H1 (cell line): ENCODE measurements around the gene KHDRBS1. TPM values are rescaled to one million over a fixed set of nuclear protein-coding genes. Genes with fewer than 3 reads are reported as not detected.

Experiments
- CTCF ChIA-PET: fragments of 300-600 bp; sonication (Branson Sonifier 250); formaldehyde crosslinking; loops from one replicate; lab custom pipeline; 2021; ENCODE audit not compliant: partially characterized antibody; lab: Charles Lee
- POLR2A ChIA-PET: fragments of 300-600 bp; sonication (Branson Sonifier 250); formaldehyde crosslinking; loops from one replicate; lab custom pipeline; 2021; ENCODE audit warnings: inconsistent platforms; ENCODE audit not compliant: partially characterized antibody; lab: Charles Lee
- DNase-seq, 2 experiments: peaks; one replicate each; pipeline versions ENCODE4 v3.0.0 to v3.0.0-alpha.2; 2010 to 2022; ENCODE audit warnings: low spot score in 2 of 2, low read depth in 1 of 2, mixed read lengths in 1 of 2
- FAIRE-seq: peaks from 2 replicates; lab custom pipeline; 2011; peaks lifted over from hg19 to GRCh38; lab: Jason Lieb, UNC
- H2AFZ ChIP-seq: 2 replicates; pipeline ENCODE4 v1.8.1; 2012; ENCODE audit warnings: low read length, inconsistent platforms
- H2AK5ac ChIP-seq: 2 replicates; pipeline ENCODE4 v1.6.1; 2013; ENCODE audit warnings: low read depth, low read length
- H2BK120ac ChIP-seq: replicated peaks from 2 replicates; pipeline ENCODE3; 2013; ENCODE audit warnings: low read depth, low read length, inconsistent platforms
- H2BK12ac ChIP-seq: 2 replicates; pipeline ENCODE4 v1.6.1; 2013; ENCODE audit warnings: low read depth, low read length
- H2BK15ac ChIP-seq: 2 replicates; pipeline ENCODE4 v1.6.1; 2013; ENCODE audit warnings: low read length
- H2BK20ac ChIP-seq: 2 replicates; pipeline ENCODE4 v1.6.1; 2013; ENCODE audit warnings: low read length
- H2BK5ac ChIP-seq: 2 replicates; pipeline ENCODE4 v1.6.1; 2013; ENCODE audit warnings: low read depth, low read length
- H3K14ac ChIP-seq: 2 replicates; pipeline ENCODE4 v1.6.1; 2013; ENCODE audit warnings: inconsistent platforms; ENCODE audit not compliant: insufficient read length
- H3K18ac ChIP-seq: 2 replicates; pipeline ENCODE4 v1.6.1; 2013; ENCODE audit warnings: low read length; ENCODE audit errors: extremely low read depth
- H3K23ac ChIP-seq: 2 replicates; pipeline ENCODE4 v1.6.1; 2013; ENCODE audit warnings: inconsistent platforms; ENCODE audit not compliant: insufficient read length
- H3K23me2 ChIP-seq: 2 replicates; pipeline ENCODE4 v1.6.1; 2013; ENCODE audit warnings: low read depth, low read length
- H3K27ac ChIP-seq: 2 replicates; pipeline ENCODE4 v1.6.1; 2011; ENCODE audit warnings: low read depth, low read length, inconsistent platforms
- H3K27me3 ChIP-seq, 4 experiments: replicated peaks in 1 of 4; 1 replicate in 1 of 4; 2 replicates in 3 of 4; pipeline versions ENCODE4 v1.6.1 to v1.8.1; 2011 to 2013; ENCODE audit warnings: low read length in 3 of 4, mild to moderate bottlenecking in 3 of 4, inconsistent platforms in 2 of 4, mixed read lengths in 2 of 4, moderate library complexity in 1 of 4; ENCODE audit not compliant: control insufficient read depth in 3 of 4, insufficient read depth in 3 of 4; ENCODE audit errors: extremely low read depth in 1 of 4
- H3K36me3 ChIP-seq, 4 experiments: 2 replicates each; pipeline versions ENCODE4 v1.6.1 to v1.8.1; 2011 to 2013; ENCODE audit warnings: mild to moderate bottlenecking in 4 of 4, low read length in 3 of 4, moderate library complexity in 2 of 4, control low read depth in 1 of 4, inconsistent platforms in 1 of 4; ENCODE audit not compliant: insufficient read depth in 4 of 4, control insufficient read depth in 2 of 4
- H3K4ac ChIP-seq: replicated peaks from 2 replicates; pipeline ENCODE3; 2013; ENCODE audit warnings: low read length, low read depth, mixed read lengths, inconsistent platforms; ENCODE audit not compliant: insufficient read length
- H3K4me1 ChIP-seq, 4 experiments: replicated peaks in 1 of 4; 1 replicate in 1 of 4; 2 replicates in 3 of 4; pipeline versions ENCODE4 v1.6.1 to v1.8.1; 2011 to 2013; ENCODE audit warnings: low read length in 3 of 4, inconsistent platforms in 2 of 4, mixed read lengths in 1 of 4; ENCODE audit not compliant: insufficient read depth in 4 of 4, control insufficient read depth in 3 of 4
- H3K4me2 ChIP-seq, 2 experiments: 2 replicates each; pipeline versions ENCODE4 v1.6.1 to v1.8.1; 2011 to 2013; ENCODE audit warnings: low read depth in 2 of 2, low read length in 2 of 2, control low read depth in 1 of 2, inconsistent platforms in 1 of 2, mild to moderate bottlenecking in 1 of 2; ENCODE audit not compliant: insufficient read depth in 1 of 2
- H3K4me3 ChIP-seq, 4 experiments: fragments of 200-600, 300-600 bp in 1 of 4; sonication (generic), shearing (Covaris generic), sonication (Bioruptor Twin) in 1 of 4; 2 replicates each; pipeline versions ENCODE4 v1.5.1 to v1.8.1; 2011 to 2016; ENCODE audit warnings: low read length in 4 of 4, low read depth in 3 of 4, control low read depth in 2 of 4, inconsistent platforms in 2 of 4, mild to moderate bottlenecking in 2 of 4, mixed read lengths in 1 of 4, moderate library complexity in 1 of 4; ENCODE audit not compliant: insufficient read depth in 2 of 4; ENCODE audit errors: extremely low read depth in 1 of 4
- H3K56ac ChIP-seq: replicated peaks from 2 replicates; pipeline ENCODE3; 2013; ENCODE audit warnings: low read depth, mild to moderate bottlenecking, mixed read lengths, low read length, inconsistent platforms; ENCODE audit not compliant: insufficient read length
- H3K79me1 ChIP-seq: 2 replicates; pipeline ENCODE4 v1.6.1; 2013; ENCODE audit warnings: low read depth, low read length, control low read depth
- H3K79me2 ChIP-seq, 2 experiments: 2 replicates each; pipeline versions ENCODE4 v1.6.1 to v1.8.1; 2012 to 2013; ENCODE audit warnings: low read length in 2 of 2, mild to moderate bottlenecking in 2 of 2, inconsistent platforms in 1 of 2; ENCODE audit not compliant: insufficient read depth in 2 of 2, control insufficient read depth in 1 of 2
- H3K9ac ChIP-seq, 4 experiments: replicated peaks in 1 of 4; 1 replicate in 1 of 4; 2 replicates in 3 of 4; pipeline versions ENCODE4 v1.6.1 to v1.8.1; 2011 to 2013; ENCODE audit warnings: low read depth in 3 of 4, low read length in 3 of 4, control low read depth in 2 of 4, mild to moderate bottlenecking in 2 of 4, moderate library complexity in 2 of 4, inconsistent platforms in 1 of 4; ENCODE audit errors: extremely low read depth in 1 of 4
- H3K9me3 ChIP-seq, 2 experiments: 2 replicates each; pipeline versions ENCODE4 v1.6.1 to v1.8.1; 2012 to 2013; ENCODE audit warnings: mild to moderate bottlenecking in 2 of 2, moderate library complexity in 2 of 2, control low read depth in 1 of 2, inconsistent platforms in 1 of 2, low read depth in 1 of 2, low read length in 1 of 2, mixed read lengths in 1 of 2; ENCODE audit not compliant: insufficient read depth in 2 of 2
- H4K20me1 ChIP-seq, 2 experiments: replicated peaks in 1 of 2; 2 replicates each; pipeline versions ENCODE3 to v1.8.1; 2011 to 2013; ENCODE audit warnings: inconsistent platforms in 2 of 2, low read length in 2 of 2, mild to moderate bottlenecking in 1 of 2; ENCODE audit not compliant: insufficient read depth in 2 of 2, control insufficient read depth in 1 of 2
- H4K5ac ChIP-seq: 2 replicates; pipeline ENCODE4 v1.6.1; 2013; ENCODE audit warnings: low read length, low read depth, mixed read lengths, inconsistent platforms; ENCODE audit not compliant: insufficient read length
- H4K8ac ChIP-seq: 2 replicates; pipeline ENCODE4 v1.8.0; 2013; ENCODE audit warnings: mild to moderate bottlenecking, moderate library complexity, low read length, inconsistent platforms; ENCODE audit not compliant: insufficient read depth; ENCODE audit errors: extremely low read depth
- H4K91ac ChIP-seq: replicated peaks from 2 replicates; pipeline ENCODE3; 2013; ENCODE audit warnings: low read length, mixed read lengths, inconsistent platforms; ENCODE audit not compliant: insufficient read length
- ATF2 ChIP-seq: IDR thresholded peaks from 2 replicates; pipeline ENCODE4 v1.6.1; 2012; ENCODE audit warnings: low read length, inconsistent platforms
- E2F6 ChIP-seq: IDR thresholded peaks from 2 replicates; pipeline ENCODE4 v1.6.1; 2012; ENCODE audit warnings: inconsistent platforms
- EZH2 ChIP-seq: fragments of 200-600 bp; sonication (generic); IDR thresholded peaks from 2 replicates; pipeline ENCODE4 v1.7.1; 2012; ENCODE audit warnings: low read depth, mild to moderate bottlenecking, moderate library complexity, low read length, inconsistent platforms; ENCODE audit not compliant: severe bottlenecking
- PHF8 ChIP-seq: fragments of 200-600 bp; sonication (generic); conservative IDR thresholded peaks from 2 replicates; pipeline ENCODE4 v1.7.1; 2012; ENCODE audit warnings: low read depth, mild to moderate bottlenecking, inconsistent platforms, low read length, moderate library complexity
- POLR2AphosphoS5 ChIP-seq: IDR thresholded peaks from 2 replicates; pipeline ENCODE4 v1.6.1; 2011; ENCODE audit warnings: low read depth, low read length
- RBBP5 ChIP-seq: IDR thresholded peaks from 2 replicates; pipeline ENCODE4 v1.7.1; 2012; ENCODE audit warnings: low read depth, mild to moderate bottlenecking, inconsistent platforms, low read length, moderate library complexity, borderline replicate concordance
- SP1 ChIP-seq: IDR thresholded peaks from 2 replicates; pipeline ENCODE4 v1.6.1; 2011; ENCODE audit warnings: low read depth, low read length
- SP2 ChIP-seq: IDR thresholded peaks from 2 replicates; pipeline ENCODE4 v1.6.1; 2012; ENCODE audit warnings: mild to moderate bottlenecking, low read length, inconsistent platforms
- SRF ChIP-seq: IDR thresholded peaks from 2 replicates; pipeline ENCODE4 v1.6.1; 2011; ENCODE audit warnings: mild to moderate bottlenecking, low read depth, low read length, moderate library complexity
- TEAD4 ChIP-seq: IDR thresholded peaks from 2 replicates; pipeline ENCODE4 v1.6.1; 2012; ENCODE audit warnings: low read depth, low read length, inconsistent platforms, mixed read lengths
- USF2 ChIP-seq: IDR thresholded peaks from 2 replicates; pipeline ENCODE4 v1.6.1; 2011; ENCODE audit warnings: low read length, improper control_type of control experiment
- polyA plus RNA-seq, 7 experiments: library from polyadenylated mRNA; depleted of rRNA in 3 of 7; stranded (reverse) in 5 of 7; unstranded in 2 of 7; fragments of >200 nt in 5 of 7; fragments of 200-250 nt in 2 of 7; gene quantifications; 1 replicate in 5 of 7; 2 replicates in 1 of 7; 4 replicates in 1 of 7; pipeline versions ENCODE4 v1.2.1 to v1.2.3, GENCODE V29; 2011 to 2013; ENCODE audit warnings: missing spikeins in 2 of 7, mixed read lengths in 2 of 7
- total RNA-seq: library from RNA; stranded (reverse); fragmentation: NEBNext Ultra II Directional; extraction: Animal tissue kit (Norgen Biotek cat#: 25700); gene quantifications from 2 replicates; pipeline ENCODE4 v1.2.1, GENCODE V29; 2021

KHDRBS1 gene
- total and polyA plus RNA-seq, 2 of the 8 experiments (the other 6 are each of a cell fraction or from before 2014, with no cell fraction given) = 53.8 to 284 TPM

- Histone ChIP-seq H3K23me2 (no peaks in the 10 kb centered on the region), H3K4me2 (peak overlapping the region in 1 of 2 experiments; percentile 16; a peak in 1 of 4 replicates)
- CTCF ChIA-PET = interaction anchor here (0.6 to 3.0 kb wide), 6 partner anchors 12 to 180 kb away, joined by 3 to 22 read pairs (median 3); partner anchors contain the start of gene TMEM39B
- TF ChIP-seq POLR2AphosphoS5 = 0 out of 2 replicates have a peak, but pooled peaks have one; percentile 41
- TF ChIP-seq TEAD4 = no peak
- TF ChIP-seq E2F6 = no peak
- peak; percentile 62; the same call in 1 of the 2 replicates for TF ChIP-seq SP1
- TF ChIP-seq SRF = no peak
- no peak for TF ChIP-seq PHF8
- no peak for TF ChIP-seq USF2
- no peak for TF ChIP-seq ATF2
- TF ChIP-seq RBBP5 = no peak
- TF ChIP-seq EZH2 = no peak
- TF ChIP-seq SP2 = no peak
These were observed 47.2 kb downstream of the KHDRBS1 start for GRCh38 chr1:32060914-32061313.

More at GRCh38 chr1:32060914-32061313, 47.2 kb downstream of the KHDRBS1 start:
- Histone ChIP-seq H3K27ac (no peak overlapping the region), H2BK12ac (no peak overlapping the region), H2BK20ac (no peak overlapping the region), H3K56ac (no peak overlapping the region), H3K18ac (no peak overlapping the region), H2AFZ (no peak overlapping the region), H2AK5ac (no peak overlapping the region), H2BK5ac (no peak overlapping the region), H3K14ac (no peak overlapping the region), H3K36me3 (peaks cover 10 to 49% (median 24%) of the 10 kb centered on the region in 4 experiments; a peak in 7 of 8 replicates), H3K4ac (no peak overlapping the region), H2BK120ac (no peak overlapping the region), H3K9ac (no peak overlapping the region), H2BK15ac (no peak overlapping the region), H3K79me2 (no peaks in the 10 kb centered on the region), H4K20me1 (peaks cover 8 to 10% of the 10 kb centered on the region in 2 experiments), H3K4me3 (peak overlapping the region in 1 of 4 experiments; percentile 21; a peak in 2 of 8 replicates), H3K23ac (no peak overlapping the region), H3K79me1 (no peaks in the 10 kb centered on the region), H4K5ac (no peak overlapping the region), H4K8ac (no peak overlapping the region), H3K4me1 (peaks cover 3 to 21% (median 11%) of the 10 kb centered on the region in 4 experiments), H3K9me3 (no peaks in the 10 kb centered on the region), H3K27me3 (no peaks in the 10 kb centered on the region), H4K91ac (no peak overlapping the region)
- FAIRE-seq (peak; percentile 62), DNase-seq (no peak)
- POLR2A ChIA-PET = interaction anchor here (0.7 to 4.9 kb wide), 7 partner anchors 9 to 117 kb away, joined by 3 to 64 read pairs (median 3); partner anchors contain the start of genes KHDRBS1 and TMEM39B
